CD1c-positive myeloid dendritic cell (primary cell): ENCODE data around the gene ZNF441.
"Not testable (repeated sequence)": the region's sequence is repeated elsewhere in the genome, so short reads cannot be mapped to it uniquely, and the experiment has no call there.

ENCODE experiments used
- DNase-seq: peaks from one replicate; pipeline ENCODE4 v3.0.0-alpha.2; 2016; ENCODE audit errors: extremely low spot score

The ZNF441 gene

DNA sequence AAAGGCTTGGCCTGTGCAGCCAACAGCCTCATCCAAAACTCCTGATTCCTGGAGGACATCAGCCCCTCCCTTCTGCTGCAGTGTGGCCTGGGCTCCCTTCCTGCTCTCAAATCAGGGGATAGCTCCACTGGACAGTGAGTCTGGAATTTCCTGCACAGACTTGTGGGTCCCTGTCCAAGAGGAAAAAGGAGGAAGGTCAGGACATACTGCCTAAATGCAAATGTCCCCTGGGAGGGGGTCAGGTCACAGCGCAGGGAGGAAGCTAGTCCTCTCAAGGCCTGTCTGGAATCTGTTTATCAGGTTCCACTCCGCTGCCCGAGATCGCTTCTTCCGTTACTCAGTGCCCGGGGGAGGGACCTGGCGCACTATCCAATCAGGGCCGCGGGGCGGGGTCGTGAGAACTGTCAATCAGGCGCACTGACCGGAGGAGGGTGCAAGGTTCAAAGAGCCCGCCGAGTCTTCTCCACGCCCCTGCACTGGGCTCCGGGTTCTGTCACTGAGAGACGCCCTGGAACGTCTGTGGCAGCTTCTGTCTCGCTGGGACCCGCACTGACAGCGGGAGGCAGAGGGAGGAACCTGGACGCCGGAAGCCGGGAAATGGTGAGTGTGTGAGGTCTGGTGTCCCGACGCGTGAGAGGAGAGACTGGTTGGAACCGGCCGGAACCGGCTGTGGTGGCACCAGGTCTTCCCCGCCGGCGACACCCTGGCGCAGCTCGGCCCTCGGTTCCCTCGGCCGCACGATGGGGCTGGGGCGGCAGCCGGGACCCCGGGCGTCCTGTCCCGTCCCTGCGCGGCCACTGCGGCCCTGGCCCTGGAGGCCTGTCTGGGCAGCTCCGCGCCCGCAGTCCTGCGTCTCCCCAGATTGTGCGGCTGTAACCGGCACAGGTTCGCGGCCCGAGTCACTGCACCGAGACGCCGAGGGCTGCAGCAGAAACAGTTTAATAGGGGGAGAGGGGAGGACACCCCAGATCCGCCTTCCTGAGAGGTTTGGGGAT lies at the start of gene ZNF441:
Gene ZNF441 (plus strand): TSS at position 404 of the 995 bp plus-strand sequence. CDS start 194 bp downstream, at position 598.
- DNase-seq = peak; percentile 95

DNA sequence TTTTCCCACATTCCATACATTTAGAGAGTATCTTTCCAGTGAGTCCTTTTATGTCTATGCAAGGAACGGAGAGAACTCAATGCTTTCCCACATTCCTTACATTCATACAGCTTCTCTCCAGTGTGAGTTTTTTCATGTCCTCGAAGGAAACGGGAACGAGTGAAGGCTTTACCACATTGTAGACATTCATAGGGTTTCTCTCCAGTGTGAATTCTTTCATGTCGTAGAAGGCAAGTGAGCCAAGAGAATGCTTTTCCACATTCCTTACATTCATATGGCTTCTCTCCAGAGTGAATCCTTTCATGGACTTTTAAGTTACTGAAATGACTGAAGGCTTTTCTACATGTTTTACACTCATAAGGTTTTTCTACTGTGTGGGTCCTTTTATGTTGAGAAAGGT lies 45.1 kb upstream of the ZNF441 start:
- no peak for DNase-seq

DNA sequence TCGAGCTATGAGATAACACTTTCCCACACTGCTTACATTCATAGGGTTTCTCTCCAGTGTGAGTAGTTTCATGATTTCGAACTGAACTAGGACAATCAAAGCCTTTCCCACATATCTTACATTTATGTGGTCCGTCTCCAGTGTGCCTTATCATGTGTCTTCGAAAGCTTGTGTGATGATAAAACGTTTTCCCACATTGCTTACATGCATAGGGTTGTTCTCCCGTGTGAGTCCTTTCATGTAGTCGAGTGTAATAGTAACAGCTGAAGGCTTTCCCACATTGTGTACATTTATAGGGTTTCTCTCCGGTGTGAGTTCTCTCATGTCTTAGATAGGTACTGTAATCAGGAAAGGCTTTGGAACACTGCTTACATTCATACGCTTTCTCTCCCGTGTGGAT lies 44.4 kb upstream of the ZNF441 start:
- DNase-seq = no peak

DNA sequence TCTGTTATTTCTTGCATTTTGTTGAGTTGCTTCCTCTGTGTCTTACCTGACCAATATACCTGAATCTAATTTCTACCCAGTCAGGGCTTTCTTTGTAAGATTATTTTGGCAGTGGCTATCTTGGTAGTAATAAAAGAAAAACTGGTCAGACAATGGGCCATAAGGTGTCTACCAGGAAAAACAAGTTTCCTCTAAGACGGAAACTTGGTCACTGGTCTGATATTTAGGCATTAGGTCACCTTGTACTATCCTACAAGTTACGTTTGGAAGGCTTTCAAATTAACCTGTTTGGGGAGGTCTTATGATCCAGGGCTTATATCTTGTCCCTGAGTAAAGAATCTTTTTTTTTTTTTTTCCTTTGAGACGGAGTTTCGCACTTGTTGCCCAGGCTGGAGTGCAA lies 37.2 kb upstream of the ZNF441 start:
- DNase-seq = no peak

DNA sequence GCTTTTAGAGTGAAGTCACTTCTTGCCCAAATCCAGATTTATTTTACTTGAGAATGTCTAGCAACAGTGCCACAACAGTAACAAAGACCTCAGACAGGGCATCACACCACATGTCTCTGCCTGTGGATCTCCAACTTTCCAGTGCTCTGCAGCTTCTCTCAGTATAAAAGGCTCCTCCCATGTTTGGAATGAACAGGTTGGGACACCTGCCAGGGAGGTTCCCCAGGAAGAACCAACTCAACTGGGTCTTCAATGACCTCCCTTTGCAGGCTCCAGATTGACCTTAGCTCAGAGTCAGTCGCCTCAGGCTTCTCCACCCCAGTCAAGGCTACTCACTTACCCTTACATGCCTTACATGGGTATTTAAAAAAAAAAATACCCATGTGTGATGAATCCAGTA lies 31.4 kb upstream of the ZNF441 start:
- no peak for DNase-seq

DNA sequence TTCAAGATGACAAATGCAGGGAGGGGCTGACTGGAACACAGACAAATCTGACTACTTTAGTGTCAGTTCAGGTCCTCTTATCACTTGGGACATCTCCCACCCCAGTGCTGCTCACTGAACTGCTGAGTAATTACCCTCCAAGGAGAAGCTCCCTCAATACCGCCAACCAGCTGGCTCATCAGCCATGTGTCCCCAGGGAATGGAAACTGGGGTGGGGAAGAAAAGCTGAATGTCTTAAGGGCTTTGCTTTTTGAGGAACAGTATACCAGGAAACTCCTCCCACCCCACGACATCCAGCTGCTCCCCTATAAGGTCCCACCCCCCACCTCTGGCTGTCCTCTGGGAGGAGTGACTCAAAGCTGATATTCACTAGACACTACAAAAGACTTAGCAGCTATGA lies 30.1 kb upstream of the ZNF441 start:
- DNase-seq = peak; percentile 62

DNA sequence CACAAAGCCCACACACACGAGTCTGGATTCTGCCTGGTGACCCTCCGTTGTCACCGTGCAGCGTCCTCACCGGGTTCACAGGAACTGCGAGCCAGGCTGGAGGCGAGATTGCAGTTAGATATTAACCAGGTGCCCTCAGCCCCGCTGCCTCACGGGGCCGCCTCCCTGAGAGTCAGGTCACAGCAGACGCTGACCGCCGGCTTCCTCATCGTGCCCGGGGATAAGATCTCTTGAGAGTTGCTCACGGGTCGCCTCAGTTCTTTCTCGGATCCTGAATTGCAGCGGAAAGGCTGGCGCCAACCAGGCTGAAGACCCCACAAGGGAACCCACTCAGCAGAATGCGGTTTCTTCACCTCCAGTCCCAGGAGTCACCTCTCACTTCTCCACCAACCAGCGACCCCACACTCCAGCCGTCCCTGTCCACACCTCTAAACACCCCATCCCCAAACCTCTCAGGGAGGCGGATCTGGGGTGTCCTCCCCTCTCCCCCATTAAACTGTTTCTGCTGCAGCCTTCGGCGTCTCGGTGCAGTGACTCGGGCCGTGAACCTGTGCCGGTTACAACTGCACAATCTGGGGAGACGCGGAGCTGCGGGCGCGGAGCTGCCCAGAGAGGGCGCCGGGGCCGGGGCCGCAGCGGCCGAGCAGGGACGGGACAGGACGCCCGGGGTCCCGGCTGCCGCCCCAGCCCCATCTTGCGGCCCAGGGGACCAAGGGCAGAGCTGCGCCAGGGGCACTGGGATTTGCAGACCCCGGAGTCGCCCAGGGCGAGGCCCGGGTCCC lies 28.6 kb upstream of the ZNF441 start:
- peak; percentile 60 for DNase-seq

DNA sequence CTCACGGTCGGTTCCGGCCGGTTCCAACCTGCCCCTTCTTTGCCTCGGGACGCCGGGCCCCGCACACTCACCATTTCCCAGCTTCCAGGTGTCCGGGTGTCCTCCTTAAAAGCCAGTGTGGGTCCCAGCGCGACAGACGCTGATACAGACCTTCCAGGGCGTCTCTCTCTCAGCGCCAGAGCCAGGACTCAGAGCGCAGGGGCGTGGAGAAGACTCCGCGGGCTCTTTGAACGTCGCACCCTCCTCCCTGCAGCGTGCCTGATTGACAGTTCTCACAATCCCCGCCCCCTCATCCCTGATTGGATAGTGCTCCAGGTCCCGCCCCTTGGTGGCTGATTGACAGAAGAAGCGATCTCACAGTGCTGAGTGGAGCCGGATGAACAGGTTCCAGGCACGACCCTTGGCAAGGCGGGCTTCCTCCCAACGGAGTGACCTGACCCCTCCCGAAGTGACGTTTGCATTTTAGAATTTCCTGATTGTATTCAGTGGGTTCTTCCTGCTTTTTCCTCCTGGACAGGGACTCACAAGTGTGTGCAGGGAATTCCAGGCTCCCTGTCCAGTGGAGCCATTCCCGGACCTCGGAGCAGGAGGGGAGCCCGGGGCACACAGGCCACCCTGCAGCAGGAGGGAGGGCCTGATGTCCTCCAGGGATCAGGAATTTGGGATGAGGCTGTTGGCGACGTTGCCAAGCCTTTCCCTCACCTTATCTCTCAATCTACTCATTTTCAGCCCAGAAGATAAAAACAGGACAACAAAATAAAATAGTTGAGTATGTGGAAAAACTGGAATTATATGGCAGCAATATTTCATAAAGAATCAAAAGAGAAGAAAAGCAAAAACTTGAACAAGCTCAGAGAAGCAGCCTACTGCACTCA lies 27.8 kb upstream of the ZNF441 start, which contains the start of gene ZNF823:
Gene ZNF823 (minus strand): TSS at position 201 of the 875 bp plus-strand sequence. CDS start 127 bp downstream, at position 74.
- peak; percentile 97 for DNase-seq

DNA sequence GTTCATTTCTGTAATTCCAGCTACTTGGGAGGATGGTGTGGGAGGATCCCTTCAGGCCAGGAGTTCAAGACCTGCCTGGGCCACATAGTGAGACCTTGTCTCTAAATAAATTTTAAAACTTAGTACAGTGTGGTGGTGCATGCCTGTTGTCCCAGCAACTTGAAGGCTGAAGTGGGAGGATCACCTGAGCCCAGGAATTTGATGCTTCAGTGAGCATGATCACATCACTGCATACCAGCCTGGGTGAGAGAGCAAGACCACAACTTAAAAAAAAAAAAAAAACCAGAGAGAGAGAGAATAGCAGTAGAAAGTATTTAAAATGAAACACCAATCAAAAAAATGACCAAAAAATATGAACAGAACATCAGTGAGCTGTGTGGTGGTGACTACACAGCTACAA lies 20.9 kb upstream of the ZNF441 start:
- no peak for DNase-seq

DNA sequence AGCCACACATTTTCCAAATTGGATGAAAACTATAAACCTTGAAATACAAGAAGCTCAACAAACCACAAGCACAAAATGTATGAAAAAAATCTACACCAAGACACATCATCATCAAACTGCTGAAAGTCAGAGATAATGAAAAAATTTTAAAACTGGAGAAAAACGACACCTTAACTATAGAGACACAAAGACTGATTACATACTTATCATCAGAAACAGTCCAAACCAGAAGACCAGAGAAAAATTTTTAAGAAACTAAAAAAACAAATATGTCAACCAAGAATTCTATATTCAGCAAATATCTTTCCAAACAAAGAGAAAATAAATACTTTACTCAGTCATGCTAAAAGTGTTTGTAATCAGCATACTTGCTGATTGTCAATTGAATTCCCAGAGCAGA lies 19.5 kb upstream of the ZNF441 start:
- no peak for DNase-seq

DNA sequence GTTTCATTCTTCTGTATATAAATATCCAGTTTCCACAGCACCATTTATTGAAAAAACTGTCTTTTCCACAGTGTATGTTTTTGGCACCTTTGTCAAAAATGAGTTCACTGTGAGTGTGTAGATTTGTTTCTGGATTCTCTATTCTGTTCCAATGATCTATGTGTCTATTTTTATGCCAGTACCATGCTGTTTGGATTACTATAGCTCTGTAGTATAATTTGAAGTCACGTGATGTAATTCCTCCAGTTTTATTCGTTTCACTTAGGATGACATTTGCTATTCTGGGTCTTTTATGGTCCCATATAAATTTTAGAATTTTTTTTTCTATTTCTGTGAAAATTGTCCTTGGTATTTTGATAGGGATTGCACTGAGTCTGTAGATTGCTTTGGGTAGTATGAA lies 17.0 kb upstream of the ZNF441 start:
- DNase-seq = no peak

DNA sequence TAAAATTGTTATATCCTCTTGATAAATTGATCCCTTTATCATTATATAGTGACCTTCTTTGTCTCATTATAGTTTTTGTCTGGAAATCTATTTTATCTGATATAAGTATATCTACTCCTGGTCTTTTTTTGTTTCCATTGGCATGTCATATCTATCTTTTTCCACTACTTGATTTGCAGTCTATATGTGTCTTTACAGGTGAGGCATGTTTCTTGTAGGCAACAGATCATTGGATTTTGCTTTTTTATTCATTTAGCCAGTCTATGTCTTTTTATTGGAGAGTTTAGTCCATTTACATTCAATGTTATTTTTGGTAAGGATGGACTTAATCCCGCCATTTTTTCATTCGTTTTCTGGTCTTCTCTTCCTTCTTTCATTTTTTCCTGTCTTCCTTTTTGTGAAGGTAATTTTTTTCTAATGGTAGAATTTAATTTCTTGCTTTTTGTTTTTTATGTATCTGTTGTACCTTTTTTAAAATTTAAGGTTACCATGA lies 14.5 kb upstream of the ZNF441 start:
- DNase-seq = no peak

DNA sequence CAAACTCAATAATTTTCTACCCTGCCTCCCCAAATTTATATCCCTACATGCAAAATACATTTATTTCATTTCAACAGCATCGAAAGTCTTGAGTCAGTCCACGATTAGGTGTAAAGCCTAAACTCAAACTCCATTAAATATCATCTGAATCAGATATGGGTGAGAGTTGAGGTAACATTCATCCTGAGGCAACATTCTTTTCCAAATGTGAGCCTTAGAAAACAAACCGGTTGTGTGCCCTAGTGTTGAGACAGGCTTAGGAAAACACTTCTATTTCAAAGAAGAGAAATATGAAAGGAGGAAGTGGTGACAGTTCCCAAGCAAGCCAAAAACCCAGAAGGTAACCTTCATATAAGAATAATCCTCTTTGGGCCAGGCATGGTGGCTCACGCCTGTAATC lies 12.1 kb upstream of the ZNF441 start:
- DNase-seq = no peak

DNA sequence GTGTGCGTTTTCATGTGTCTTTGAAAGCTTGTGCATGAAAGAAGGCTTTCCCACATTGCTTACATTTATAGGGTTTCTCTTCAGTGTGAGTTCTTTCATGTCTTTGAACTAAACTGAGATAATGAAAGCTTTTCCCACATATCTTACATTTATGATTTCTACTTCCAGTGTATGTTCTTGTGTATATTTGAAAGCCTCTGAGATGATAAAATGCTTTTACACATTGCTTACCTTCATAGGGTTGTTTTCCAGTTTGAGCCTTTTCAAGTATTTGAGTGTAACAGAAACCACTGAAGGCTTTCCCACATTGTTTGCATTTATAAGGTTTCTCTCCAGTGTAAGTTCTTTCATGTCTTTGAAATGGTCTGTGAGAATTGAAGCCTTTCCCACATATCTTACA lies 9.8 kb upstream of the ZNF441 start:
- DNase-seq = no peak

DNA sequence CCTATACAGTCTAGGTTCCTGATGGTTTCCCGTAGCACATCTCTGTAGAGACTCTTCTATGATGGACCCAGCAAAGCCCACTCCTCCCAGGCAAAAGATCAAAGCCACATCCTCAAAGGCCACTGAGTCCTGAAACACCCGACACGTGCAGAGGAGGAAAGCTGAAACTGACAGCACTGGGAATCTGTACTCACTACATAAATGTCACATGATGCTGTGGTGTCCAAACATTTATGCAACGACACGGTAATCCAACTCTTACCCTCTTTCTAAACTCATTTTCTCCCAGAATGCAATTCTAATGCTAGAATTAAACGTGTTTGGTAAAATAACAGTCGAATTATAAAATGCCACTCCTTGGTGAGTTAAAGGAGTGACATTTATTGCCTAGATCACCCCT lies 7.0 kb upstream of the ZNF441 start:
- no peak for DNase-seq

DNA sequence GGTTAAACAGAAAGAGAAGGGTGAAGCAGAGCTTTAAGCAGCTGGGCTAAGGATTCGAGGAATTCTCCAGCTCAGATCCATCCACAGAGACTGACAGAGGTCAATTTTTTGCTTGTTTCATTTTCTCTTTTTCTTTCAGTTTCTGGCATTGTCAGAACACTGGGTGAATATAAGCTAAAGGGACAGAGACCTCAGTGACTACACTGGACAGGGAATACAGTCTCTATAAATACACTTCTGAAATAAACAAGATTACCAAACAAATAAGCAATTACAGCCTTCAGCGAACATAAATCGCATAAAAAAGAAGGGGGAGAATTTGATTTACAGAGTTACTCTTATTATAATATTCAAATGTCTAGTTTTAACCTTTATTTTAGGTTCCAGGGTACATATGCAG lies 3.7 kb upstream of the ZNF441 start:
- no peak for DNase-seq

DNA sequence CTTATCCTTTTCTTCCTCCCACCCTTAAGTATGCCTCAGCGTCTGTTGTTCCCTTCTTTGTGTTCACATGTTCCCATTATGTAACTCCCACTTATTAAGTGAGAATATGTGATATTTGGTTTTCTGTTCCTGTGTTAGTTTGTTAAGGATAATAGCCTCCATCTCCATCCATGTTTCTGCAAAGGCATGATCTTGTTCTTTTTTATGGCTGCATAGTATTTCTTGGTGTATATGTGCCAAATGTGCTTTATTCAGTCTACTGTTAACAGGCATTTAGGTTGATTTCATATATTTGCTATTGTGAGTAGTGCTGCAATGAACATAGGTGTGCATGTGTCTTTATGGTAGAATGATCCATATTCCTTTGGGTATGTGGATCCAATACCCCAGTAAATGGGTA lies 3.2 kb upstream of the ZNF441 start:
- no peak for DNase-seq

DNA sequence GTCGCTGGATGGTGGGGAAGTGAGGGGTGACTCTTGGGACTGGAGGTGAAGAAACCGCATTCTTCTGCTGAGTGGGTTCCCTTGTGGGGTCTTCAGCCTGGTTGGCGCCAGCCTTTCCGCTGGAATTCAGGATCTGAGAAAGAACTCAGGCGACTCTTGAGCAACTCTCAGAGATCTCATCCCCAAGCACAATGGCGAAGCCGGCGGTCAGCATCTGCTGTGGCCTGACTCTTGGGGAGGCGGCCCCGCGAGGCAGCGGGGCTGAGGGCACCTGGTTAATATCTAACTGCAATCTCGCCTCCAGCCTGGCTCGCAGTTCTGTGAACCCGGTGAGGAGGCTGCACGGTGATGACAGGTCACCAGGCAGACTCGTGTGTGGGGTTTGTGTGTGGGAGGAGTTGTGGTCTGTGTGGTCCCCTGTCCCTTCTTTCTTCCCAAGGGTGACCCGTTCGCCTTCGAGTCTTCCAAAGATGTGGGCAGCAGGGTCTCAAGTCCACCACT lies 883 bp downstream of the ZNF441 start:
- DNase-seq = peak; percentile 59

DNA sequence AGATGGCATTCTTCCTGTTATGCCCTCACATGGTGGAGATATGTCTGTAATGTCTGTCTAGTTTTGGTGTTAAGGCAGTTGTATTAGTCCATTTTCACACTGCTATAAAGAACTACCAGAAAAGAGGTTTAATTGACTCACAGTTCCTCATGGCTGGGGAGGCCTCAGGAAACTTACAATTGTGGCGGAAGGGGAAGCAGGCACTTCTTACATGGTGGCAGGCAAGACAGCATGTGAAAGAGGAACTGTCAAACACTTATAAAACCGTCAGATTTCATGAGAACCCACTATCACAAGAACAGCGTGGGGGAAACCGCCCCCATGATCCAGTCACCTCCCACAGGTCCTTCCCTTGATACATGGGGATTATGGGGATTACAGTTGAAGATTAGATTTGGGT lies 3.2 kb downstream of the ZNF441 start:
- peak; percentile 12 for DNase-seq

DNA sequence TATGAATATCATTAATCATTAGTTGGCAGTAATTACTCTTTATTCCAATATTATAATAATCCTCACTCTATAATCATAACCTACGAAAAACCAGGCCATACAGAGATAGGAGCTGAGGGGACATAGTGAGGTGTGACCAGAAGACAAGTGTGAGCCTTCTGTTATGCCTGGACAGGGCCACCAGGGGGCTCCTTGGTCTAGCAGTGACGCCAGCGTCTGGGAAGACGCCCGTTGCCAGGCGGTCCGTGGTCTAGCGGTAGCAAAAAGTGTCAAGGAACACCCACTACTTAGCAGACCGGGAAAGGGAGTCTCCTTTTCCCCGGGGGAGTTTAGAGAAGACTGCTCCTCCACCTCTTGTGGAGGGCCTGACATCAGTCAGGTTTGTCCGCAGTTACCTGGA lies 4.7 kb downstream of the ZNF441 start:
- not testable (repeated sequence) for DNase-seq

DNA sequence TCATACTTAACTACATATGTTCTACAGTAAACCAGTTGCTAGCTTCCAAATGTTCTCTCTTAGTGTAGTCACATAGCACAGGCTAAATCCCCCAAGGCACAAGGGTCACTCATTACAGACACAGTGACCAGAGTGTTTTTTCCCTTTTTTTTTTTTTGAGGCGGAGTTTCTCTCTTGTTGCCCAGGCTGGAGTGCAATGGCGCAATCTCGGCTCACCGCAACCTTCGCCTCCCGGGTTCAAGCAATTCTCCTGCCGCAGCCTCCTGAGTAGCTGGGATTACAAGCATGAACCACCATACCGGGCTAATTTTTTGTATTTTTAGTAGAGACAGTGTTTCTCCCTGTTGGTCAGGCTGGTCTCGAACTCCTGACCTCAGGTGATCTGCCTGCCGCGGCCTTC lies 9.9 kb downstream of the ZNF441 start:
- DNase-seq = not testable (repeated sequence)
